ENCODE data around the gene CKLF. TPM values are rescaled to one million over a fixed set of nuclear protein-coding genes. Genes with fewer than 3 reads are reported as not detected.

The CKLF gene
- total RNA-seq, 4 donors from 2014 or later, result 31.8 to 75.4 (median 35.6) TPM

DNA sequence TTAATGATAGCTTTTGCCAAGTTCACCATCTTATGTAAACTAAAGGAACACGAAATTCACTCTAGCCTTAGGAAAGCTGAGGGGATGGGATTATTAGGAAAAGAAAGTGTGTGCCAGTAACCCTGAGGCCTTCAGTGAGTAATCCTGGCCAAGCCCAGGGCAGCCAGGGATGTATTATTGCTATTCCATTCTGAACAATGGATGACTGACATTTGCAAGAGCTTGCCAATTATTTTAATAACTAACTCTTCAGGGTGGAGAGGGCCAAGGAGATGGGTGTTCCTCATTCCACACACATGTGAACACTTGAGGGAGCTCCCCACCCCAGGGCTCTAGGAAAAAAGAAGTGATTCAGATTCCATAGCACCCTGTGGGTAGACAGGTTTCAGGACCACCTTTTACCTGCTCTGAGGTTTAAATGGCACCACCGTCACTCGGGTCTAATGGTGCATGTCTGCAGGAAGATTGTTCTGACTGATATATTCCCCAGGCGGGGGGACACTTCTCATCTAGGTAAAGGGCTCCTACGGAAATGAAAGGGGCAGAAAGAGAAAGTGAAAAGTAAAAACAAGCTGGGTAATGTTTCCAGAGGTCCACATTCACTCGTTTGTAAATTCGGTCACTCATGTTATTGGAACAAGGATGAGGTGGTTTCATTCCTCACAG, 44.0 kb upstream of the CKLF start:
- Histone ChIP-seq H3K27me3 (no peaks in the 10 kb centered on the region), H3K4me1 (peaks cover 0 to 66% (median 38%) of the 10 kb centered on the region in 4 donors), H3K36me3 (peaks cover 0 to 24% (median 0%) of the 10 kb centered on the region in 3 donors), H3K9me3 (no peaks in the 10 kb centered on the region), H3K4me3 (no peak overlapping the region), H3K27ac (peak overlapping the region in 2 of 4 donors; percentile 2 to 58)
- 74 to 77% methylated on average over 7 of the region's 7 CpGs for WGBS, 2 donors
- TF ChIP-seq EP300 (IDR thresholded peaks at IDR 0.05), result no peak
- no peak for TF ChIP-seq CTCF (IDR thresholded peaks at IDR 0.05)
- no peak for TF ChIP-seq POLR2A (IDR thresholded peaks at IDR 0.05)
- DNase-seq (ENCODE audit: low spot score in 2 of 2), result no peak

DNA sequence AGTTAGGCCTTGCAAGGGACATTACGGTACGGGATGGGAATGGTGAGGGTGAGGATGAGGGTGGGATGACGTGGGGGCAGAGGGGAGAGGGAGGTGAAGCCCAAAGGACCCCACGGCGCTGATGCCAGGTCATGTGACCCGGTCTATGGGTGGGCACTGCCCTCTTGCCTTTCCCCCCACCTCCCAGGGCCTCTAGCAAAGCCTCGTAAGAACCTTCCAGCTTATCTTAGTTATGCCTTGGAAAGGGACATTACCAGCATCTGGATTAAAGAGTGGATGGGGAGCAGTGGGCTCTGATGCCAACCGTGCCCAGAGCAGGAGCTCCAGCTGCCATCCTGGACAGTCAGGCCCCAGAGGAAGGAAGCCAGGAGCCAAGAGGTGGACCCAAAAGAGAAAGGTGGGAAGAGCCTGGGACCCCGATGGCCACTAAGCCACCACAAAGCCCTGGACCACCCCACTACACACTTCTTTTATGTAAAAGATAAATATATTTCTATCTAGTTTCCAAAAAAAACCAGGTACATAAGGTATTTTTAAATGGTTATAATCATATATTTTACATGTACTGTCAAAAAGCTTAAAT, 43.4 kb upstream of the CKLF start:
- peaks cover 0 to 66% (median 36%) of the 10 kb centered on the region in 4 donors for H3K4me1 ChIP-seq
- TF ChIP-seq EP300 (IDR thresholded peaks at IDR 0.05), result no peak
- no peak for TF ChIP-seq CTCF (IDR thresholded peaks at IDR 0.05)
- TF ChIP-seq POLR2A (IDR thresholded peaks at IDR 0.05), result no peak
- H3K27me3 ChIP-seq, result no peaks in the 10 kb centered on the region
- 85 to 87% methylated on average over 9 of the region's 9 CpGs for WGBS, 2 donors
- H3K27ac ChIP-seq, result peak overlapping the region in 2 of 4 donors; percentile 51 to 58
- DNase-seq (ENCODE audit: low spot score in 2 of 2), result no peak
- no peaks in the 10 kb centered on the region for H3K9me3 ChIP-seq
- no peak overlapping the region for H3K4me3 ChIP-seq
- peaks cover 0 to 28% (median 0%) of the 10 kb centered on the region in 3 donors for H3K36me3 ChIP-seq

- H3K4me1 ChIP-seq, result peaks cover 0 to 63% (median 36%) of the 10 kb centered on the region in 4 donors
Observed at GRCh38 chr16:66509576-66509975, 42.8 kb upstream of the CKLF start.

GRCh38 chr16:66510298-66510697, 42.1 kb upstream of the CKLF start:
- TF ChIP-seq EP300 (IDR thresholded peaks at IDR 0.05), result no peak
- no peak for TF ChIP-seq POLR2A (IDR thresholded peaks at IDR 0.05)
- no peak for TF ChIP-seq CTCF (IDR thresholded peaks at IDR 0.05)
- Histone ChIP-seq H3K27ac (peak overlapping the region in 2 of 4 donors; percentile 75 to 78), H3K9me3 (no peaks in the 10 kb centered on the region), H3K27me3 (no peaks in the 10 kb centered on the region), H3K4me1 (peaks cover 0 to 66% (median 38%) of the 10 kb centered on the region in 4 donors), H3K36me3 (peaks cover 0 to 29% (median 0%) of the 10 kb centered on the region in 3 donors), H3K4me3 (no peak overlapping the region)
- 72 to 80% methylated on average over 4 to 5 of the region's 5 CpGs for WGBS, 2 donors
- no peak for DNase-seq (ENCODE audit: low spot score in 2 of 2)

More at GRCh38 chr16:66509576-66509975, 42.8 kb upstream of the CKLF start:
- Histone ChIP-seq H3K4me3 (no peak overlapping the region), H3K27me3 (no peaks in the 10 kb centered on the region), H3K9me3 (no peaks in the 10 kb centered on the region), H3K36me3 (peaks cover 0 to 29% (median 0%) of the 10 kb centered on the region in 3 donors), H3K27ac (peak overlapping the region in 2 of 4 donors; percentile 51 to 58)
- TF ChIP-seq CTCF (IDR thresholded peaks at IDR 0.05), result no peak
- TF ChIP-seq POLR2A (IDR thresholded peaks at IDR 0.05), result no peak
- TF ChIP-seq EP300 (IDR thresholded peaks at IDR 0.05), result no peak
- DNase-seq (ENCODE audit: low spot score in 2 of 2), result no peak
- WGBS, 2 donors, result 78% methylated on average over 5 of the region's 5 CpGs
